Loucy (cell line): ENCODE measurements around the gene AGO4.

Experiments
- EZH2phosphoT487 ChIP-seq: fragments of 200-600 bp; IDR thresholded peaks from 2 replicates; pipeline ENCODE4 v1.6.1; 2018; ENCODE audit warnings: antibody characterized with exemption, mild to moderate bottlenecking, moderate library complexity, borderline replicate concordance
- TF ChIP-seq, protein P1 (sequence below): fragments of 200-600 bp; sonication (generic); conservative IDR thresholded peaks from 2 replicates; pipeline ENCODE4 v1.5.1; 2014; ENCODE audit warnings: mild to moderate bottlenecking, antibody characterized with exemption, low read length

DNA sequence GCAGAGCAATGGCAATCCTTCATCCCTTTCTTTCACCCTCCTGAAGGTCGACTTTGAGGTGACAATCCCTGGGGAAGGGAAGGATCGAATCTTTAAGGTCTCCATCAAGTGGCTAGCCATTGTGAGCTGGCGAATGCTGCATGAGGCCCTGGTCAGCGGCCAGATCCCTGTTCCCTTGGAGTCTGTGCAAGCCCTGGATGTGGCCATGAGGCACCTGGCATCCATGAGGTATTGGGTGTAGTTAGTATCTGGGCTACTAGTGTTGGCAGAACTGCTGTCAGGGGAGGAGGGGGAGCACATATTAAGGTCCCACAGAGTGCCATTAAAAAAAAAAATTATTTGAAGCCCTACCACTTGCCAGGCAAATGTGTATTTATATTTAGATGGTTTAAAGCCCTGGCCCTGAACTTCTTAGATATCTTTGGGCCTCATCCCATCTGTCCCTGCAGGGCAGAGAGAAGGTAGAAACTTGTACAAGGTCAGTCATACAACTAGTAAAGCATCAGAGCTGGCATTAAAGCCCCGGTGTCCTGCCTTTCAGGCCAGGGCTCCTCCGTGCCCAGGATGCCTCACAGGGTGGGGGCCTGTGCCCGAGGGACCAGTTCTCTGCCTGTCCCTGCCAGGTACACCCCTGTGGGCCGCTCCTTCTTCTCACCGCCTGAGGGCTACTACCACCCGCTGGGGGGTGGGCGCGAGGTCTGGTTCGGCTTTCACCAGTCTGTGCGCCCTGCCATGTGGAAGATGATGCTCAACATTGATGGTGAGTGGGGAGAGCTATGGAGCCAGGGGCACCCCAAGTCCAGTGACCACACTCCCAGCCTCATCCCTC lies 85.4 kb downstream of the AGO4 start:
- TF ChIP-seq, protein P1, sequence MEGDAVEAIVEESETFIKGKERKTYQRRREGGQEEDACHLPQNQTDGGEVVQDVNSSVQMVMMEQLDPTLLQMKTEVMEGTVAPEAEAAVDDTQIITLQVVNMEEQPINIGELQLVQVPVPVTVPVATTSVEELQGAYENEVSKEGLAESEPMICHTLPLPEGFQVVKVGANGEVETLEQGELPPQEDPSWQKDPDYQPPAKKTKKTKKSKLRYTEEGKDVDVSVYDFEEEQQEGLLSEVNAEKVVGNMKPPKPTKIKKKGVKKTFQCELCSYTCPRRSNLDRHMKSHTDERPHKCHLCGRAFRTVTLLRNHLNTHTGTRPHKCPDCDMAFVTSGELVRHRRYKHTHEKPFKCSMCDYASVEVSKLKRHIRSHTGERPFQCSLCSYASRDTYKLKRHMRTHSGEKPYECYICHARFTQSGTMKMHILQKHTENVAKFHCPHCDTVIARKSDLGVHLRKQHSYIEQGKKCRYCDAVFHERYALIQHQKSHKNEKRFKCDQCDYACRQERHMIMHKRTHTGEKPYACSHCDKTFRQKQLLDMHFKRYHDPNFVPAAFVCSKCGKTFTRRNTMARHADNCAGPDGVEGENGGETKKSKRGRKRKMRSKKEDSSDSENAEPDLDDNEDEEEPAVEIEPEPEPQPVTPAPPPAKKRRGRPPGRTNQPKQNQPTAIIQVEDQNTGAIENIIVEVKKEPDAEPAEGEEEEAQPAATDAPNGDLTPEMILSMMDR = no peak
- TF ChIP-seq EZH2phosphoT487 = no peak
